ENCODE data around the gene DPP3. TPM values are rescaled to one million over a fixed set of nuclear protein-coding genes. Genes with fewer than 3 reads are reported as not detected.

DPP3 gene
- total RNA-seq, 2 experiments from 2014 or later, result 72.4 to 75.8 TPM

DNA sequence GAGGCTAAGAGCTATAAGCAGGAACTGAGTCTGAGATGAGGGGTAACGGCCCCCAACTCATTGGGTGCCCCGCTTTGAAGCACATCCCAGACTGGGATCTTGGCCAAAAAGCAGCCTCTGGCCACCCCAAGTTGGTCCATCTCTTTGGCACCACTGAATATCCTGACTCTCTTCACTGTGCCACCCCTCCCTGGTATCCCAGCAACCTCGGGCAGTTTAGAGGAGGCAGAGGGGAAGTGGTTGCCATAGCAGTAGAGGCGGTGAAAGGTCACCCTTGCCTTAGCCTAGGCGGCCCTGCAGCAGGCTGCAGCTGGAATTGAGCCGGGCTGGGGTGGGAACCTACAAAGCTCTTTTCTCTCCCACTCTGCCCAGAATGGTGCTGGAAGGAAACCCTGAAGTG is 12.5 kb upstream of the DPP3 start:
- H3K4me3 Mint-ChIP-seq, result peak overlapping the region; percentile 86
- intact Hi-C loops (cut with micrococcal nuclease), result no loop called here
- ATAC-seq, result peak; percentile 23
- POLR2A ChIA-PET, result interaction anchor here (1.0 to 1.6 kb wide), 5 partner anchors 9 to 179 kb away, joined by 3 to 6 read pairs (median 3); partner anchors contain the start of gene YIF1A
- peaks cover 2% of the 10 kb centered on the region for H3K36me3 Mint-ChIP-seq (ENCODE audit: low read depth)
- H3K4me1 Mint-ChIP-seq (ENCODE audit: low read depth), result peaks cover 34% of the 10 kb centered on the region
- CTCF ChIA-PET, result interaction anchor here (0.7 to 5.5 kb wide), 7 partner anchors 10 to 81 kb away, joined by 3 to 36 read pairs (median 3); partner anchors contain the start of gene DPP3
- TF ChIP-seq, protein P1, sequence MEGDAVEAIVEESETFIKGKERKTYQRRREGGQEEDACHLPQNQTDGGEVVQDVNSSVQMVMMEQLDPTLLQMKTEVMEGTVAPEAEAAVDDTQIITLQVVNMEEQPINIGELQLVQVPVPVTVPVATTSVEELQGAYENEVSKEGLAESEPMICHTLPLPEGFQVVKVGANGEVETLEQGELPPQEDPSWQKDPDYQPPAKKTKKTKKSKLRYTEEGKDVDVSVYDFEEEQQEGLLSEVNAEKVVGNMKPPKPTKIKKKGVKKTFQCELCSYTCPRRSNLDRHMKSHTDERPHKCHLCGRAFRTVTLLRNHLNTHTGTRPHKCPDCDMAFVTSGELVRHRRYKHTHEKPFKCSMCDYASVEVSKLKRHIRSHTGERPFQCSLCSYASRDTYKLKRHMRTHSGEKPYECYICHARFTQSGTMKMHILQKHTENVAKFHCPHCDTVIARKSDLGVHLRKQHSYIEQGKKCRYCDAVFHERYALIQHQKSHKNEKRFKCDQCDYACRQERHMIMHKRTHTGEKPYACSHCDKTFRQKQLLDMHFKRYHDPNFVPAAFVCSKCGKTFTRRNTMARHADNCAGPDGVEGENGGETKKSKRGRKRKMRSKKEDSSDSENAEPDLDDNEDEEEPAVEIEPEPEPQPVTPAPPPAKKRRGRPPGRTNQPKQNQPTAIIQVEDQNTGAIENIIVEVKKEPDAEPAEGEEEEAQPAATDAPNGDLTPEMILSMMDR (IDR thresholded peaks at IDR 0.05), result no peak
- no peaks in the 10 kb centered on the region for H3K27me3 Mint-ChIP-seq
- H3K27ac Mint-ChIP-seq, result peak overlapping the region; percentile 81
- peak; percentile 66 for DNase-seq
- H3K9me3 Mint-ChIP-seq, result no peaks in the 10 kb centered on the region

DNA sequence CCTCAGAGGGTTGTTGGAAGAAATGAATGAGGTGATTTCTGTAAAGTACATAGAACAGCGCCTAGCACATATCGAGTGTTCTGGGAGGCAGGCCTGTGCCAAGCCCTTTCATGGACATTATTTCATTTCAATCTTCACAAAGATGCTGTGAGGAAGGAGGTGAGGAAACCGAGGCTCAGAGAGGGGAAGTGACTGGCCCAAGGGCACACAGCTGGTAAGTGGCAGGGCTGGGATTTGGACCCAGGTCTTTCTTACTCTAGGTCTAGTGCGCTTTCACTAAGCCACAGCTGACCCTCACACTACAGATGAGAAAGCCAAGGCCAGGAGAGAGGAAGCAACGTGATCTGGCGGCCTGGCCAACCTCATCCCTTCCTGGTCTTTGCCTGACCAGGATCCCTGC is 11.5 kb upstream of the DPP3 start:
- POLR2A ChIA-PET, result interaction anchor here (1.5 to 2.0 kb wide), 2 partner anchors 8 to 10 kb away, joined by 6 read pairs; no protein-coding TSS in a partner anchor

DNA sequence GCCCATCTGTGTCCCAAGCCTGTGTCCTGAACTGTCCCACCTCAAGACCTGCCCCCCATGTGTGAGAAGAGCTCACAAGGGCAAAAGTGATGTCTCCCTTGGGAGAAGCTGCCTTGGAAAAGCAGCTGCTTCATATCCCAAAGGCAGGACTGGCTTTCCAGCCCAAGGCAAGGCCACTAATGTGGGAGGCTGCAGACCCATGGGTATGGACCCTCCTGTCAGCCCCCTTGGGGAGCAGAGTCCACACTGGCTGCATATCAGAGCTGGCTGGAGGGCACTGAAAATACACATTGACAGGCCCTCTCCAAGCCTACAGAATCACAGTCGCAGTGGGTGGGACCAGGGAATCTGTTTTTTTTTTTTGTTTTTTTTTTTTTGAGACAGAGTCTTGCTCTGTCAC is 10.8 kb upstream of the DPP3 start:
- POLR2A ChIA-PET, result interaction anchor here (2.0 kb wide), 1 partner anchor 11 kb away, joined by 6 read pairs; no protein-coding TSS in a partner anchor
- H3K4me3 Mint-ChIP-seq, result no peak overlapping the region
- ATAC-seq, result no peak
- DNase-seq, result no peak
- CTCF ChIA-PET, result interaction anchor here (0.8 to 5.5 kb wide), 6 partner anchors 10 to 80 kb away, joined by 3 to 36 read pairs (median 4); partner anchors contain the start of genes DPP3, MRPL11 and NPAS4
- intact Hi-C loops (cut with micrococcal nuclease), result no loop called here
- H3K9me3 Mint-ChIP-seq, result no peaks in the 10 kb centered on the region
- H3K36me3 Mint-ChIP-seq (ENCODE audit: low read depth), result peaks cover 2% of the 10 kb centered on the region
- peaks cover 27% of the 10 kb centered on the region for H3K4me1 Mint-ChIP-seq (ENCODE audit: low read depth)
- H3K27ac Mint-ChIP-seq, result no peak overlapping the region
- TF ChIP-seq, protein P1 (IDR thresholded peaks at IDR 0.05), result no peak
- no peaks in the 10 kb centered on the region for H3K27me3 Mint-ChIP-seq

More for the DNA sequence above, 11.5 kb upstream of the DPP3 start:
- ATAC-seq (no peak), DNase-seq (no peak)
- peaks cover 27% of the 10 kb centered on the region for H3K4me1 Mint-ChIP-seq (ENCODE audit: low read depth)
- H3K27me3 Mint-ChIP-seq, result no peaks in the 10 kb centered on the region
- peaks cover 2% of the 10 kb centered on the region for H3K36me3 Mint-ChIP-seq (ENCODE audit: low read depth)
- H3K4me3 Mint-ChIP-seq, result peak overlapping the region; percentile 86
- CTCF ChIA-PET, result interaction anchor here (0.8 to 5.5 kb wide), 7 partner anchors 10 to 79 kb away, joined by 3 to 36 read pairs (median 4); partner anchors contain the start of genes DPP3, MRPL11 and NPAS4
- TF ChIP-seq, protein P1 (IDR thresholded peaks at IDR 0.05), result no peak
- intact Hi-C loops (cut with micrococcal nuclease), result no loop called here
- no peaks in the 10 kb centered on the region for H3K9me3 Mint-ChIP-seq
- no peak overlapping the region for H3K27ac Mint-ChIP-seq

DNA sequence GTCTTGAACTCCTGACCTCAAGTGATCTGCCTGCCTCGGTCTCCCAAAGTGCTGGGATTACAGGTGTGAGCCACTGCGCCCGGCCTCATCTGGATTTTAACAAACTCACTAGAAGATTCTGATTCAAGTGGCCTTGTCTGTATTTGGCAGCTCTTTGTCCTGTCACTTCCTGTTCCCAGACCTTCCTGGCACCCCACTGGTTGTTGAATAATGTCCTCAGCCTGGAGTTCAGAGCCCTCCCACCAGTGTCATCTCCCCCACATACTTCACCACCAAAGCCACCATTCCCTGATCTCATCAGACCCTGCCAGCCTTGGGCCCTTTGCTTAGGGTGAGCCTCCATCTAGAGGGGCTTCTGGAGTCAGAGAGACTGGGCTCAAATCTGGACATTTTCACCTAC is 10.2 kb upstream of the DPP3 start:
- ATAC-seq (no peak), DNase-seq (no peak)
- H3K9me3 Mint-ChIP-seq, result no peaks in the 10 kb centered on the region
- TF ChIP-seq, protein P1 (IDR thresholded peaks at IDR 0.05), result no peak
- POLR2A ChIA-PET, result interaction anchor here (1.9 to 2.0 kb wide), 2 partner anchors 10 to 11 kb away, joined by 6 to 9 read pairs; partner anchors contain the start of gene DPP3
- no peaks in the 10 kb centered on the region for H3K27me3 Mint-ChIP-seq
- H3K36me3 Mint-ChIP-seq (ENCODE audit: low read depth), result peaks cover 2% of the 10 kb centered on the region
- peaks cover 27% of the 10 kb centered on the region for H3K4me1 Mint-ChIP-seq (ENCODE audit: low read depth)
- intact Hi-C loops (cut with micrococcal nuclease), result loop anchor here (5.0 kb wide), 1 partner anchor 33 kb away; the partner anchor contains the start of gene MRPL11
- no peak overlapping the region for H3K4me3 Mint-ChIP-seq
- H3K27ac Mint-ChIP-seq, result no peak overlapping the region
- CTCF ChIA-PET, result interaction anchor here (1.1 to 5.5 kb wide), 5 partner anchors 9 to 81 kb away, joined by 3 to 36 read pairs (median 5); partner anchors contain the start of genes DPP3, MRPL11 and NPAS4

DNA sequence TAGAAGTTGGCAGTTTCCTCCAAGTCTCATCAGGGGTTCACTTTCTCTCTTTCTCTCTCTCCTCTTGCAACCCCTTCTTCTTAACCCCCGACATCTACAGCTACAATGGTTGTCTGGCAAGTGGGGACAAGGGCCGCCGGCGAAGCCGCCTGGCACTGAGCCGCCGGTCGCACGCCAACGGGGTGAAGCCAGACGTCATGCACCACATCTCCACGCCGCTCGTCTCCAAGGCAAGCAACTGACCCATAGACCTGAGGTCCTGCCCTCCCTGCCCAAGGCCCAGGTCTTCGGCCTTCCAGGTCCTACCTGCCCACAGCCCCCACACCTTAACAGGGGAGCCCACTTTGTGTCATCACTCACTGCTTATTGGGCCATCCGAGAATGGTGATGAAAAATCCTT is 9.1 kb upstream of the DPP3 start:
- intact Hi-C loops (cut with micrococcal nuclease), result loop anchor here (5.0 kb wide), 1 partner anchor 34 kb away; the partner anchor contains the start of gene MRPL11
- Mint-ChIP-seq H3K27me3 (no peaks in the 10 kb centered on the region), H3K4me1 (ENCODE audit: low read depth) (peaks cover 20% of the 10 kb centered on the region), H3K4me3 (no peak overlapping the region), H3K9me3 (no peaks in the 10 kb centered on the region), H3K36me3 (ENCODE audit: low read depth) (peaks cover 2% of the 10 kb centered on the region), H3K27ac (no peak overlapping the region)
- DNase-seq (no peak), ATAC-seq (no peak)
- TF ChIP-seq, protein P1 (IDR thresholded peaks at IDR 0.05), result no peak
- ChIA-PET POLR2A (interaction anchor here (1.9 kb wide), 1 partner anchor 9 kb away, joined by 9 read pairs; the partner anchor contains the start of gene DPP3), CTCF (interaction anchor here (0.7 to 5.5 kb wide), 4 partner anchors 8 to 63 kb away, joined by 3 to 36 read pairs (median 5); partner anchors contain the start of gene DPP3)

Measured in activated CD8-positive, alpha-beta T cell treated with anti-CD3 and anti-CD28 coated beads for 36 hours (primary cell).